ENCODE measurements around the gene WDR20. TPM values are rescaled to one million over a fixed set of nuclear protein-coding genes. Genes with fewer than 3 reads are reported as not detected.

The WDR20 gene
- total and polyA plus RNA-seq, 10 of the 15 experiments (the other 5 are each of a cell fraction or from before 2014, with no cell fraction given), result 9.1 to 25.9 (median 18.4) TPM

- no peak overlapping the region for H2AFZ ChIP-seq (ENCODE audit: control insufficient read depth, low read depth, low read length)
- ATAC-seq, result no peak
- H3K9ac ChIP-seq (ENCODE audit: control insufficient read depth, insufficient read depth, low read length), result no peak overlapping the region
- 89% methylated on average over 10 of the region's 10 CpGs for WGBS (ENCODE audit: insufficient coverage, insufficient replicate concordance, low lambda C conversion rate, missing lambda C conversion rate)
- SMC1A ChIA-PET (ENCODE audit: uncharacterized antibody, unreplicated experiment), result no interaction called here
- H3K4me1 ChIP-seq (ENCODE audit: control insufficient read depth, insufficient read depth, low read length), result no peaks in the 10 kb centered on the region
- RAD21 ChIA-PET (ENCODE audit: unreplicated experiment), result no interaction called here
- H4K20me1 ChIP-seq (ENCODE audit: control insufficient read depth, insufficient read depth), result no peaks in the 10 kb centered on the region
- no peaks in the 10 kb centered on the region for H3K79me2 ChIP-seq (ENCODE audit: control insufficient read depth, insufficient read depth, low read length)
- POLR2A ChIA-PET, result interaction anchor here (0.5 kb wide), 1 partner anchor 25 kb away, joined by 3 read pairs; no protein-coding TSS in a partner anchor
- H3K4me2 ChIP-seq (ENCODE audit: control insufficient read depth, insufficient read depth), result no peak overlapping the region
- TF ChIP-seq NR2C1 (IDR thresholded peaks at IDR 0.05), result no peak
- no peak for TF ChIP-seq BMI1 (IDR thresholded peaks at IDR 0.05; ENCODE audit: borderline replicate concordance)
- no peak for TF ChIP-seq GATAD2B (conservative IDR thresholded peaks at IDR 0.05; ENCODE audit: low read depth)
- no peak for TF ChIP-seq MAX (IDR thresholded peaks at IDR 0.05; ENCODE audit: low read depth, low read length)
- TF ChIP-seq RCOR1 (conservative IDR thresholded peaks at IDR 0.05; ENCODE audit: low read depth, low read length), result no peak
- no peak for TF ChIP-seq MTA2 (IDR thresholded peaks at IDR 0.05; ENCODE audit: low read depth)
- TF ChIP-seq SRF (IDR thresholded peaks at IDR 0.05; ENCODE audit: low read depth in 2 of 2, low read length in 2 of 2), result no peak
- H3K9me3 ChIP-seq (replicated peaks; ENCODE audit: control insufficient read depth, insufficient read depth, low read length), result no peaks in the 10 kb centered on the region
- no peak for DNase-seq (ENCODE audit: low read depth, low spot score)
- H3K27me3 ChIP-seq (replicated peaks in 1 of 2; ENCODE audit: control insufficient read depth in 2 of 2, insufficient read depth in 2 of 2, low read length in 1 of 2), result no peaks in the 10 kb centered on the region
- in situ Hi-C loops (cut with MboI) (no loop called here), intact Hi-C loops (cut with micrococcal nuclease; ENCODE audit: unreplicated experiment) (no loop called here)
- FAIRE-seq, result no peak
- CTCF ChIA-PET, result no interaction called here
- no TSS peak for BruUV-seq (replicated peaks)
- H3K27ac ChIP-seq (ENCODE audit: control insufficient read depth, insufficient read depth), result no peak overlapping the region
- no peak overlapping the region for H3K4me3 ChIP-seq
- peaks cover 6 to 9% of the 10 kb centered on the region in 2 experiments; a peak in 3 of 4 replicates for H3K36me3 ChIP-seq (ENCODE audit: control insufficient read depth in 2 of 2, insufficient read depth in 2 of 2, low read length in 1 of 2)
Observed at GRCh38 chr14:102213470-102213869, 73.8 kb downstream of the WDR20 start.

- Histone ChIP-seq H3K79me2 (ENCODE audit: control insufficient read depth, insufficient read depth, low read length) (no peaks in the 10 kb centered on the region), H3K27ac (ENCODE audit: control insufficient read depth, insufficient read depth) (no peak overlapping the region), H3K9me3 (replicated peaks; ENCODE audit: control insufficient read depth, insufficient read depth, low read length) (no peaks in the 10 kb centered on the region), H4K20me1 (ENCODE audit: control insufficient read depth, insufficient read depth) (no peaks in the 10 kb centered on the region), H3K4me2 (ENCODE audit: control insufficient read depth, insufficient read depth) (no peak overlapping the region), H3K36me3 (ENCODE audit: control insufficient read depth in 2 of 2, insufficient read depth in 2 of 2, low read length in 1 of 2) (peaks cover 3 to 6% of the 10 kb centered on the region in 2 experiments; a peak in 3 of 4 replicates), H2AFZ (ENCODE audit: control insufficient read depth, low read depth, low read length) (no peak overlapping the region), H3K4me3 (no peak overlapping the region), H3K27me3 (replicated peaks in 1 of 2; ENCODE audit: control insufficient read depth in 2 of 2, insufficient read depth in 2 of 2, low read length in 1 of 2) (no peaks in the 10 kb centered on the region), H3K9ac (ENCODE audit: control insufficient read depth, insufficient read depth, low read length) (no peak overlapping the region), H3K4me1 (ENCODE audit: control insufficient read depth, insufficient read depth, low read length) (peaks cover under 1% of the 10 kb centered on the region; the same call in 1 of the 2 replicates)
- intact Hi-C loops (cut with micrococcal nuclease; ENCODE audit: unreplicated experiment), result no loop called here
- no peak for FAIRE-seq
- DNase-seq (ENCODE audit: low read depth, low spot score), result no peak
- BruUV-seq (replicated peaks), result no TSS peak
- WGBS (ENCODE audit: insufficient coverage, insufficient replicate concordance, low lambda C conversion rate, missing lambda C conversion rate), result 91% methylated on average over 25 of the region's 25 CpGs
- ChIA-PET POLR2A (interaction anchor here (0.6 kb wide), 1 partner anchor 43 kb away, joined by 6 read pairs; no protein-coding TSS in a partner anchor), CTCF (no interaction called here), RAD21 (ENCODE audit: unreplicated experiment) (no interaction called here), SMC1A (ENCODE audit: uncharacterized antibody, unreplicated experiment) (no interaction called here)
- no peak for ATAC-seq
- in situ Hi-C loops (cut with MboI), result no loop called here
- TF ChIP-seq POLR2AphosphoS2 (IDR thresholded peaks at IDR 0.05; ENCODE audit: low read depth, low read length) (no peak), ASH2L (IDR thresholded peaks at IDR 0.05; ENCODE audit: borderline replicate concordance, low read depth) (no peak)
Observed at GRCh38 chr14:102213984-102214658, 74.4 kb downstream of the WDR20 start.

All from GM12878 (cell line).